ENCODE results near the gene RANBP10. TPM values are rescaled to one million over a fixed set of nuclear protein-coding genes. Genes with fewer than 3 reads are reported as not detected.

RANBP10 gene
- total and polyA plus RNA-seq, 2 experiments from 2014 or later = 9.0 to 13.6 TPM

DNA sequence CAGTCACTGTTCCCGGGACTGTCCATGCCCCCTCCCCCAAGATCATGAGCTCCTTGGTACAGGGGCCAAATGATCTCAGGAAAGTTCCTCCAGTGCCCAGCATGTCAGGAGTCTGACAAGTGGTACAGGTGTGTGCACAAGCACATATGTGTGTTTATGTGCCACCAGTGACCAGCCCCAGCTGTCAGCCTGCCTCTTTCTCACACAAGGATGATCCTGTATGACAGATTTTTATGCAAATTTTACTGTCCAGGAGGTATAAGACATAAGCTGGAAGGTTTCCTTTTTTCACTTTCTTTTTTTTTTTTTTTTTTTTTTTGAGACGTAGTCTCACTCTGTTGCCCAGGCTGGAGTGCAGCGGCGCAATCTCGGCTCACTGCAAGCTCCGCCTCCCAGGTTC is 55.9 kb downstream of the RANBP10 start (continued):
- no peak for TF ChIP-seq EZH2phosphoT487 (IDR thresholded peaks at IDR 0.05; ENCODE audit: unreplicated experiment)
- TF ChIP-seq NANOG (IDR thresholded peaks at IDR 0.05; ENCODE audit: borderline replicate concordance) = no peak
- no peak for TF ChIP-seq ZNF114 (CRISPR knock-in tag; IDR thresholded peaks at IDR 0.05)

DNA sequence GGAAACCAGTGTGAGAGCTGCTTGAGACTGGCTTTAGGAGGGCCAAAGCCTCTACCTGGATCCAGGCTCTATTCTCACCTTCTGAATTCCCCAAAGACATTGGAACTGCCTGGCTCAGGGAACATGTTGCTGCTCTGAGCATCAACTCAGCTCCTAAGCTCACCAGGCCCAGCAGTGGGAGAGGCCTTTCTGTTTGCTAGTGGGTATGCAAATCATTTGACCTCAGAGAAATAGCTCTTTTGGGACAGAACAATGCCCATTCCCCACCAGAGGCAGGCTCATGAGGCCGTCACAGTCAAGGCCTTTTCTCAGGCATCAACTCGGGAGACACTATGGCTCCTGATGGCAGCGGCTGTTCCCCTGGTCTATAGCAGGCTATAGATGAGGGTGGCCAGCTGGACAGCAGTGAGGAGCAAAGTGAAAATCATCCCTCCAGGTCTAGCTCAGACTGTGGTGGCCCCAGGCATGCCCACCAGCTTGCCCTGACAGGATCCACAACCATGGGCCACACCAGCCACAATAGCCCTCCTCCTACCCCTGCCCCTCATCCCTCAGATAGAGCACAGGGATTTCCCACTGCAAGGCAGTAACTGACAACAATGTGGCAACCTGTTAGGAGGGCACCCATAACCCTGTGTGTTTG is 56.8 kb downstream of the RANBP10 start:
- Mint-ChIP-seq H3K27me3 (ENCODE audit: insufficient read depth, low read depth, poor library complexity) (peaks cover 3% of the 10 kb centered on the region), H3K4me3 (no peak overlapping the region), H3K36me3 (ENCODE audit: low read depth) (no peaks in the 10 kb centered on the region; the same call in 2 of the 3 replicates), H3K9me3 (no peaks in the 10 kb centered on the region), H3K27ac (0 out of 2 replicates have a peak overlapping the region, but pooled peaks have one; percentile 7), H3K4me1 (peaks cover 6% of the 10 kb centered on the region)
- Histone ChIP-seq H3K27ac (ENCODE audit: low read depth) (peak overlapping the region; percentile 72), H3K79me2 (replicated peaks; ENCODE audit: insufficient read depth) (no peaks in the 10 kb centered on the region), H3K27me3 (ENCODE audit: insufficient read depth) (no peaks in the 10 kb centered on the region), H2AFZ (no peak overlapping the region), H3K4me3 (no peak overlapping the region), H3K9me2 (ENCODE audit: insufficient read depth) (no peaks in the 10 kb centered on the region), H3K4me1 (ENCODE audit: insufficient read depth) (peaks cover 5% of the 10 kb centered on the region; the same call in 1 of the 2 replicates), H3F3A (replicated peaks; ENCODE audit: low read depth) (no peaks in the 10 kb centered on the region), H3K36me3 (ENCODE audit: insufficient read depth) (no peaks in the 10 kb centered on the region), H4K20me1 (replicated peaks; ENCODE audit: insufficient read depth) (no peaks in the 10 kb centered on the region), H3K4me2 (no peak overlapping the region)
- ATAC-seq (peak; percentile 17), DNase-seq (ENCODE audit: low spot score) (no peak)
- no peak for TF ChIP-seq ZNF331 (CRISPR knock-in tag; IDR thresholded peaks at IDR 0.05; ENCODE audit: low read depth)
- TF ChIP-seq POLR2AphosphoS5 (IDR thresholded peaks at IDR 0.05; ENCODE audit: low read depth) = no peak
- TF ChIP-seq EZH2 (IDR thresholded peaks at IDR 0.05; ENCODE audit: low read depth, unreplicated experiment) = no peak
- TF ChIP-seq EZH2phosphoT487 (IDR thresholded peaks at IDR 0.05; ENCODE audit: unreplicated experiment) = no peak

DNA sequence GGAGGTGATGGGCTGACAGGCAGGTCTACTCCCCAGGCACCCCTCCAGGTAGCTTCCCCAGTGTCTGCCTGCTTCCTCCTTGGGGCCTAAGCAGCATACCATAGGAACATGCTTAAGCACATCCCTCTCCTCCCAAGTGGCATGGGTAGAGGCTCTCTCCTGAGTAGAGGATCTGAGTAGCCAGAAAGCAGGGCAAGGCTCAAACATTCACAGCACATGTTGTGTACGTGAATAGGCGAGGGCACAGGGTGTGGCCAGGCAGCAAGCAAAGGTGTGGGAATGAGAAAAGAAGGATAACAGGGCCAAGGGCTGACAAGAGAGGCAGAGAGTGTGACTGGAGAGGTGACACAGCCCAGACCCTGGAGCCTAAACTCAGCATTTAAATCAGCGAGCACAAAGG is 57.5 kb downstream of the RANBP10 start:
- no peak overlapping the region for H3K4me2 ChIP-seq
- no peaks in the 10 kb centered on the region for H3K36me3 ChIP-seq (ENCODE audit: insufficient read depth)
- ATAC-seq (peak; percentile 16; the same call in 2 of the 3 replicates), DNase-seq (ENCODE audit: low spot score) (no peak)
- H2AFZ ChIP-seq = no peak overlapping the region
- peaks cover 5% of the 10 kb centered on the region; the same call in 1 of the 2 replicates for H3K4me1 ChIP-seq (ENCODE audit: insufficient read depth)
- Mint-ChIP-seq H3K27ac (0 out of 2 replicates have a peak overlapping the region, but pooled peaks have one; percentile 7), H3K4me3 (no peak overlapping the region), H3K9me3 (no peaks in the 10 kb centered on the region), H3K4me1 (peaks cover 6% of the 10 kb centered on the region), H3K36me3 (ENCODE audit: low read depth) (peaks cover 3% of the 10 kb centered on the region), H3K27me3 (ENCODE audit: insufficient read depth, low read depth, poor library complexity) (peaks cover 5% of the 10 kb centered on the region)
- H3F3A ChIP-seq (replicated peaks; ENCODE audit: low read depth) = no peaks in the 10 kb centered on the region
- no peak for TF ChIP-seq ZNF114 (CRISPR knock-in tag; IDR thresholded peaks at IDR 0.05)
- no peaks in the 10 kb centered on the region for H4K20me1 ChIP-seq (replicated peaks; ENCODE audit: insufficient read depth)
- peak overlapping the region; percentile 72 for H3K27ac ChIP-seq (ENCODE audit: low read depth)
- no peaks in the 10 kb centered on the region for H3K9me2 ChIP-seq (ENCODE audit: insufficient read depth)
- H3K79me2 ChIP-seq (replicated peaks; ENCODE audit: insufficient read depth) = no peaks in the 10 kb centered on the region
- H3K27me3 ChIP-seq (ENCODE audit: insufficient read depth) = no peaks in the 10 kb centered on the region
- no peak overlapping the region for H3K4me3 ChIP-seq

DNA sequence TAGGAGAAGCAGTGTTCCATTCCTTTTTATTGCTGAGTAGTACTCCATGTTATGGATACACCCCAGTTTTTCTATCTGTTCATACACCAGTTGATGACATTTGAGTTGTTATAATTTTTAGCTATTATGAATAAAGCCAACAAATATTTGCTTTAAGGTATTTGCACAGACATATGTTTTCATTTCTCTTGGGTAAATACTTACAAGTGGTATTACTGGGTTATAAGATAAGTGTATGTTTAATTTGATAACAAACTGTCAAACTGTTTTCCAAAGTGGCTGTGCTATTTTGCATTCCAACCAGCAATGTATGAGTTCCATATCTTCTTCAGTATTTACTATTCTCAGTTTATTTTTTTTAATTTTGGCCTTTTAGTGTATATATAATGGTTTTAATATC is 59.5 kb downstream of the RANBP10 start:
- no peaks in the 10 kb centered on the region for H3K4me1 ChIP-seq (ENCODE audit: insufficient read depth)
- Mint-ChIP-seq H3K36me3 (ENCODE audit: low read depth) (peaks cover 9% of the 10 kb centered on the region), H3K27me3 (ENCODE audit: insufficient read depth, low read depth, poor library complexity) (peaks cover 9% of the 10 kb centered on the region), H3K4me1 (peaks cover 3% of the 10 kb centered on the region; the same call in 2 of the 3 replicates), H3K4me3 (no peak overlapping the region), H3K27ac (no peak overlapping the region), H3K9me3 (no peaks in the 10 kb centered on the region)
- no peak overlapping the region for H3K4me3 ChIP-seq
- no peaks in the 10 kb centered on the region for H3F3A ChIP-seq (replicated peaks; ENCODE audit: low read depth)
- no peaks in the 10 kb centered on the region for H3K36me3 ChIP-seq (ENCODE audit: insufficient read depth)
- H3K27me3 ChIP-seq (ENCODE audit: insufficient read depth) = no peaks in the 10 kb centered on the region
- no peak overlapping the region for H3K4me2 ChIP-seq
- DNase-seq (ENCODE audit: low spot score) = no peak
- H3K79me2 ChIP-seq (replicated peaks; ENCODE audit: insufficient read depth) = no peaks in the 10 kb centered on the region
- H2AFZ ChIP-seq = no peak overlapping the region
- no peaks in the 10 kb centered on the region for H4K20me1 ChIP-seq (replicated peaks; ENCODE audit: insufficient read depth)
- H3K27ac ChIP-seq (ENCODE audit: low read depth) = no peak overlapping the region
- no peaks in the 10 kb centered on the region for H3K9me2 ChIP-seq (ENCODE audit: insufficient read depth)
- no peak for ATAC-seq
- TF ChIP-seq, protein P1, sequence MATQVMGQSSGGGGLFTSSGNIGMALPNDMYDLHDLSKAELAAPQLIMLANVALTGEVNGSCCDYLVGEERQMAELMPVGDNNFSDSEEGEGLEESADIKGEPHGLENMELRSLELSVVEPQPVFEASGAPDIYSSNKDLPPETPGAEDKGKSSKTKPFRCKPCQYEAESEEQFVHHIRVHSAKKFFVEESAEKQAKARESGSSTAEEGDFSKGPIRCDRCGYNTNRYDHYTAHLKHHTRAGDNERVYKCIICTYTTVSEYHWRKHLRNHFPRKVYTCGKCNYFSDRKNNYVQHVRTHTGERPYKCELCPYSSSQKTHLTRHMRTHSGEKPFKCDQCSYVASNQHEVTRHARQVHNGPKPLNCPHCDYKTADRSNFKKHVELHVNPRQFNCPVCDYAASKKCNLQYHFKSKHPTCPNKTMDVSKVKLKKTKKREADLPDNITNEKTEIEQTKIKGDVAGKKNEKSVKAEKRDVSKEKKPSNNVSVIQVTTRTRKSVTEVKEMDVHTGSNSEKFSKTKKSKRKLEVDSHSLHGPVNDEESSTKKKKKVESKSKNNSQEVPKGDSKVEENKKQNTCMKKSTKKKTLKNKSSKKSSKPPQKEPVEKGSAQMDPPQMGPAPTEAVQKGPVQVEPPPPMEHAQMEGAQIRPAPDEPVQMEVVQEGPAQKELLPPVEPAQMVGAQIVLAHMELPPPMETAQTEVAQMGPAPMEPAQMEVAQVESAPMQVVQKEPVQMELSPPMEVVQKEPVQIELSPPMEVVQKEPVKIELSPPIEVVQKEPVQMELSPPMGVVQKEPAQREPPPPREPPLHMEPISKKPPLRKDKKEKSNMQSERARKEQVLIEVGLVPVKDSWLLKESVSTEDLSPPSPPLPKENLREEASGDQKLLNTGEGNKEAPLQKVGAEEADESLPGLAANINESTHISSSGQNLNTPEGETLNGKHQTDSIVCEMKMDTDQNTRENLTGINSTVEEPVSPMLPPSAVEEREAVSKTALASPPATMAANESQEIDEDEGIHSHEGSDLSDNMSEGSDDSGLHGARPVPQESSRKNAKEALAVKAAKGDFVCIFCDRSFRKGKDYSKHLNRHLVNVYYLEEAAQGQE (IDR thresholded peaks at IDR 0.05; ENCODE audit: unreplicated experiment) = no peak
